Endothelial cell of umbilical vein (primary cell): ENCODE measurements around the gene ZNHIT2. TPM values are rescaled to one million over a fixed set of nuclear protein-coding genes. Genes with fewer than 3 reads are reported as not detected.

Experiments used
- BruUV-seq: library from RNA; stranded (reverse); fragments of 400-500 nt; replicated peaks from 2 replicates; lab custom pipeline; 2021; lab: Mats Ljungman, UMichigan
- CTCF ChIA-PET: fragments of 300-600, 350-600 bp; sonication (Branson Sonifier 250); formaldehyde crosslinking; loops from one replicate; lab custom pipeline; 2021; ENCODE audit warnings: antibody characterized with exemption, inconsistent platforms; lab: Charles Lee
- POLR2A ChIA-PET: fragments of 300-600, 350-600 bp; sonication (Branson Sonifier 250); formaldehyde crosslinking; loops from one replicate; lab custom pipeline; 2021; ENCODE audit warnings: antibody characterized with exemption, inconsistent platforms; lab: Charles Lee
- DNase-seq: peaks from one replicate; pipeline ENCODE4 v3.0.0-alpha.2; 2011; ENCODE audit warnings: low read depth, low spot score
- FAIRE-seq: peaks from 2 replicates; lab custom pipeline; 2011; peaks lifted over from hg19 to GRCh38; lab: Jason Lieb, UNC
- H2AFZ ChIP-seq: 2 replicates; pipeline ENCODE4 v1.6.0; 2012; ENCODE audit warnings: low read depth, low read length, control low read depth, inconsistent platforms
- H3K27ac ChIP-seq: 2 replicates; pipeline ENCODE4 v1.5.1; 2011; ENCODE audit warnings: low read depth, mild to moderate bottlenecking, control low read depth, low read length, moderate library complexity; ENCODE audit not compliant: insufficient read depth
- H3K27me3 ChIP-seq, 2 experiments: 2 replicates each; pipeline versions ENCODE4 v1.6.0 to v1.6.1; 2011; ENCODE audit warnings: low read length in 2 of 2, mixed read lengths in 1 of 2; ENCODE audit not compliant: control insufficient read depth in 2 of 2, insufficient read depth in 2 of 2
- H3K36me3 ChIP-seq, 2 experiments: 2 replicates in 1 of 2; 3 replicates in 1 of 2; pipeline ENCODE4 v1.5.1; 2011; ENCODE audit warnings: low read length in 2 of 2, mild to moderate bottlenecking in 1 of 2, moderate library complexity in 1 of 2; ENCODE audit not compliant: control insufficient read depth in 2 of 2, insufficient read depth in 2 of 2; ENCODE audit errors: extremely low read depth in 1 of 2
- H3K4me1 ChIP-seq: 3 replicates; pipeline ENCODE4 v1.5.1; 2011; ENCODE audit warnings: mild to moderate bottlenecking, low read length; ENCODE audit not compliant: control insufficient read depth, insufficient read depth; ENCODE audit errors: extremely low read depth
- H3K4me2 ChIP-seq: 2 replicates; pipeline ENCODE4 v1.6.1; 2011; ENCODE audit warnings: low read length, control low read depth, mixed read lengths; ENCODE audit not compliant: insufficient read depth
- H3K4me3 ChIP-seq, 3 experiments: fragments of 200-600 bp in 1 of 3; sonication (generic), shearing (Covaris generic) in 1 of 3; replicated peaks in 1 of 3; 2 replicates each; pipeline ENCODE4 v1.5.1; 2011 to 2016; ENCODE audit warnings: control low read depth in 3 of 3, low read length in 3 of 3, mild to moderate bottlenecking in 2 of 3, inconsistent platforms in 1 of 3, low read depth in 1 of 3, moderate library complexity in 1 of 3; ENCODE audit not compliant: insufficient read depth in 1 of 3
- H3K79me2 ChIP-seq: 2 replicates; pipeline ENCODE4 v1.6.0; 2012; ENCODE audit warnings: low read length, inconsistent platforms; ENCODE audit not compliant: control insufficient read depth, insufficient read depth
- H3K9ac ChIP-seq: replicated peaks from 2 replicates; pipeline ENCODE3; 2011; ENCODE audit warnings: low read length, control low read depth; ENCODE audit not compliant: insufficient read depth; ENCODE audit errors: extremely low read depth
- H3K9me1 ChIP-seq: replicated peaks from 3 replicates; pipeline ENCODE4 v1.6.0; 2011; ENCODE audit warnings: mild to moderate bottlenecking, low read length; ENCODE audit not compliant: control insufficient read depth, insufficient read depth; ENCODE audit errors: extremely low read depth
- H3K9me3 ChIP-seq: replicated peaks from 2 replicates; pipeline ENCODE4 v1.5.1; 2012; ENCODE audit warnings: low read length, inconsistent platforms; ENCODE audit not compliant: control insufficient read depth, insufficient read depth
- H4K20me1 ChIP-seq: replicated peaks from 2 replicates; pipeline ENCODE3; 2011; ENCODE audit warnings: mild to moderate bottlenecking, low read length; ENCODE audit not compliant: control insufficient read depth, insufficient read depth; ENCODE audit errors: extremely low read depth
- EZH2 ChIP-seq: IDR thresholded peaks from 2 replicates; pipeline ENCODE4 v1.6.1; 2012; ENCODE audit warnings: borderline replicate concordance, low read depth, mild to moderate bottlenecking, moderate library complexity, low read length, inconsistent platforms; ENCODE audit not compliant: severe bottlenecking
- JUN ChIP-seq: IDR thresholded peaks from 2 replicates; pipeline ENCODE4 v1.6.1; 2011; ENCODE audit warnings: borderline replicate concordance, low read depth; ENCODE audit not compliant: insufficient read length, insufficient read depth
- MAX ChIP-seq: IDR thresholded peaks from 2 replicates; pipeline ENCODE4 v1.6.1; 2011; ENCODE audit not compliant: insufficient read depth, insufficient read length
- POLR2AphosphoS5 ChIP-seq: IDR thresholded peaks from 2 replicates; pipeline ENCODE4 v1.6.1; 2012; ENCODE audit warnings: low read depth, mild to moderate bottlenecking, control low read depth, low read length, moderate library complexity; ENCODE audit not compliant: insufficient read depth
- dilution Hi-C: fragments of 300-500 bp; cut with MboI; formaldehyde crosslinking; loops from one replicate; pipeline ENCODE4 v1.15.0; 2019; ENCODE audit warnings: low sequenced_read_pairs; ENCODE audit not compliant: extremely low pct_ligation_motif_present
- intact Hi-C: fragments of 100-400 bp; cut with micrococcal nuclease; formaldehyde crosslinking; loops from one replicate; pipeline ENCODE4 v1.10.0; 2022
- microRNA-seq: library from miRNA; unstranded; fragments of <30 nt; microRNA quantifications from one replicate; pipeline ENCODE4 v1.2.0, GENCODE V29; 2021; ENCODE audit warnings: borderline number of aligned reads, borderline replicate concordance
- polyA plus RNA-seq, 4 experiments: library from polyadenylated mRNA; depleted of rRNA in 3 of 4; stranded (reverse) in 3 of 4; unstranded in 1 of 4; fragments of >200 nt; gene quantifications; 2 replicates each; pipeline versions ENCODE4 v1.2.1 to v1.2.3, GENCODE V29; 2011 to 2012; ENCODE audit warnings: missing spikeins in 1 of 4
- small RNA-seq: library from RNA; depleted of rRNA; stranded (forward); fragments of <200 nt; gene quantifications from one replicate; pipeline ENCODE3, GENCODE V24; 2012; ENCODE audit warnings: low replicate concordance, low read depth; ENCODE audit not compliant: insufficient read depth, insufficient read length
- total RNA-seq: library from RNA; stranded (reverse); gene quantifications from 2 replicates; pipeline ENCODE4 v1.2.3, GENCODE V29; 2021
- TF ChIP-seq, protein P1 (sequence below), 2 donors: IDR thresholded peaks; 1 replicate in 1 of 2; 2 replicates in 1 of 2; pipeline ENCODE4 v1.5.1; 2011; ENCODE audit warnings: low read length in 2 of 2, mild to moderate bottlenecking in 2 of 2, moderate library complexity in 2 of 2, control low read depth in 1 of 2, inconsistent platforms in 1 of 2, low read depth in 1 of 2; ENCODE audit not compliant: insufficient read depth in 1 of 2; ENCODE audit errors: extremely low read depth in 1 of 2

Gene ZNHIT2
- total and polyA plus RNA-seq, 2 donors (not counting 3 experiments of a cell fraction or from before 2014, with no cell fraction given) = 7.1 to 9.0 TPM

DNA sequence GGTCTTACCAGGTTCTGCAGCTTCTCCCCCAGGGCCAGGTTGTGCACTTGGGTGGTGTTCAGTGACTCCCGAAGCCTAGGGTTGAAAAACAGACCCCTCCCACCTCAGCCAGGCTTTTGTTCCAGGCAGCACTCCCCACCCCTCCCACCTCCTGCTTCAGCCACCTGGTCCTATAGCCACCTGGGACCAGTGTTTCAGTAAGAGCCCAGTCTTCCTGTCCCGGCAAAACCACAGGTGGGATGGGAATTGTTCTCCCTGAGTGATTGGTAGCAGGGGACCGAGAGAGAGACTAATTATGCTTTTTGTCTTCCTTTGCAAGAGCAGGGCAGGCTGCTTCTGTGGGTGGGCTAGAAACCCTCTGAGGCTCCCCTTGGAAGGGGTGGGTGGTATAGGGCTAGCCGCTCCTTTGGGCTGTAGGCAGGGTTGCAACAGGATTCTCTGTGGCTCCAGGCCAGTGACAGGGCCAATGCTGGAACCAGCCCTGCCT lies 50.7 kb downstream of the ZNHIT2 start:
- no peak overlapping the region for H3K27ac ChIP-seq
- FAIRE-seq (no peak), DNase-seq (no peak)
- H3K27me3 ChIP-seq = no peaks in the 10 kb centered on the region
- no peak overlapping the region for H2AFZ ChIP-seq
- H3K79me2 ChIP-seq = no peaks in the 10 kb centered on the region
- no TSS peak for BruUV-seq
- dilution Hi-C loops (no loop called here), intact Hi-C loops (no loop called here)
- H3K9ac ChIP-seq = no peak overlapping the region
- ChIA-PET POLR2A (interaction anchor here (0.5 to 0.6 kb wide), 2 partner anchors 188 to 264 kb away, joined by 6 to 12 read pairs; no protein-coding TSS in a partner anchor), CTCF (interaction anchor here (1.0 kb wide), 1 partner anchor 8 kb away, joined by 3 read pairs; the partner anchor contains the start of gene NAALADL1)
- H3K36me3 ChIP-seq = no peaks in the 10 kb centered on the region
- no peak overlapping the region for H3K4me2 ChIP-seq
- no peak for TF ChIP-seq JUN
- no peak for TF ChIP-seq POLR2AphosphoS5
- TF ChIP-seq, protein P1, sequence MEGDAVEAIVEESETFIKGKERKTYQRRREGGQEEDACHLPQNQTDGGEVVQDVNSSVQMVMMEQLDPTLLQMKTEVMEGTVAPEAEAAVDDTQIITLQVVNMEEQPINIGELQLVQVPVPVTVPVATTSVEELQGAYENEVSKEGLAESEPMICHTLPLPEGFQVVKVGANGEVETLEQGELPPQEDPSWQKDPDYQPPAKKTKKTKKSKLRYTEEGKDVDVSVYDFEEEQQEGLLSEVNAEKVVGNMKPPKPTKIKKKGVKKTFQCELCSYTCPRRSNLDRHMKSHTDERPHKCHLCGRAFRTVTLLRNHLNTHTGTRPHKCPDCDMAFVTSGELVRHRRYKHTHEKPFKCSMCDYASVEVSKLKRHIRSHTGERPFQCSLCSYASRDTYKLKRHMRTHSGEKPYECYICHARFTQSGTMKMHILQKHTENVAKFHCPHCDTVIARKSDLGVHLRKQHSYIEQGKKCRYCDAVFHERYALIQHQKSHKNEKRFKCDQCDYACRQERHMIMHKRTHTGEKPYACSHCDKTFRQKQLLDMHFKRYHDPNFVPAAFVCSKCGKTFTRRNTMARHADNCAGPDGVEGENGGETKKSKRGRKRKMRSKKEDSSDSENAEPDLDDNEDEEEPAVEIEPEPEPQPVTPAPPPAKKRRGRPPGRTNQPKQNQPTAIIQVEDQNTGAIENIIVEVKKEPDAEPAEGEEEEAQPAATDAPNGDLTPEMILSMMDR (IDR thresholded peaks at IDR 0.05; ENCODE audit: extremely low read depth in 1 of 2, insufficient read depth in 1 of 2, low read depth in 1 of 2, low read length in 2 of 2) = no peak
- TF ChIP-seq EZH2 = no peak
- no peak for TF ChIP-seq MAX
- H3K4me1 ChIP-seq = no peaks in the 10 kb centered on the region
- no peaks in the 10 kb centered on the region for H3K9me1 ChIP-seq
- H3K9me3 ChIP-seq = no peaks in the 10 kb centered on the region
- H4K20me1 ChIP-seq = no peaks in the 10 kb centered on the region
- no peak overlapping the region for H3K4me3 ChIP-seq

Small RNAs within 50 kb of the gene (microRNA-seq; reads per million reads assigned to microRNA genes)
- not detected for gene MIR6751

Small RNAs within 50 kb of the gene (small RNA-seq; reads per million reads assigned to genes)
- gene HIGD1AP10 (not detected), gene PDCL2P2 (not detected), gene RNU2-23P (1.5 reads per million)

Other genes starting within 250 kb of the ZNHIT2 start
- 98.0 and 109 TPM in 2 replicates for gene EHD1, start 239.1 kb downstream of the ZNHIT2 start, total RNA-seq
- 136 and 140 TPM in 2 replicates for gene EHD1, start 239.1 kb downstream of the ZNHIT2 start, polyA plus RNA-seq
- 24.3 and 27.4 TPM in 2 replicates for gene ATG2A, start 200.5 kb downstream of the ZNHIT2 start, total RNA-seq
- gene ATG2A, start 200.5 kb downstream of the ZNHIT2 start, polyA plus RNA-seq = 13.4 and 17.6 TPM in 2 replicates
- 17.8 and 21.5 TPM in 2 replicates for gene PPP2R5B, start 193.0 kb downstream of the ZNHIT2 start, total RNA-seq
- gene PPP2R5B, start 193.0 kb downstream of the ZNHIT2 start, polyA plus RNA-seq = 17.6 and 20.9 TPM in 2 replicates
- gene GPHA2, start 181.8 kb downstream of the ZNHIT2 start, total RNA-seq = not detected in 2 replicates
- not detected in 2 replicates for gene GPHA2, start 181.8 kb downstream of the ZNHIT2 start, polyA plus RNA-seq
- gene MAJIN, start 145.6 kb downstream of the ZNHIT2 start, total RNA-seq = not detected in 2 replicates
- 0.07 TPM in 1 of 2 replicates, not detected in the other for gene MAJIN, start 145.6 kb downstream of the ZNHIT2 start, polyA plus RNA-seq
- 0.75 and 0.81 TPM in 2 replicates for gene BATF2, start 120.7 kb downstream of the ZNHIT2 start, total RNA-seq
- gene BATF2, start 120.7 kb downstream of the ZNHIT2 start, polyA plus RNA-seq = 0.75 and 1.5 TPM in 2 replicates
- gene ARL2, start 103.5 kb downstream of the ZNHIT2 start, total RNA-seq = 108 and 109 TPM in 2 replicates
- gene ARL2, start 103.5 kb downstream of the ZNHIT2 start, polyA plus RNA-seq = 259 and 312 TPM in 2 replicates
- gene SNX15, start 90.3 kb downstream of the ZNHIT2 start, total RNA-seq = 21.0 and 21.8 TPM in 2 replicates
- gene SNX15, start 90.3 kb downstream of the ZNHIT2 start, polyA plus RNA-seq = 15.2 and 15.5 TPM in 2 replicates
- gene SAC3D1, start 76.5 kb downstream of the ZNHIT2 start, total RNA-seq = 16.6 and 18.0 TPM in 2 replicates
- 17.0 and 22.2 TPM in 2 replicates for gene SAC3D1, start 76.5 kb downstream of the ZNHIT2 start, polyA plus RNA-seq
- 4.4 and 6.8 TPM in 2 replicates for gene NAALADL1, start 59.1 kb downstream of the ZNHIT2 start, total RNA-seq
- gene NAALADL1, start 59.1 kb downstream of the ZNHIT2 start, polyA plus RNA-seq = 13.9 and 16.5 TPM in 2 replicates
- 34.1 and 35.7 TPM in 2 replicates for gene CDCA5, start 33.7 kb downstream of the ZNHIT2 start, total RNA-seq
- gene CDCA5, start 33.7 kb downstream of the ZNHIT2 start, polyA plus RNA-seq = 14.0 and 16.4 TPM in 2 replicates
- gene ZFPL1, start 33.5 kb downstream of the ZNHIT2 start, total RNA-seq = 37.6 and 45.1 TPM in 2 replicates
- 139 and 186 TPM in 2 replicates for gene ZFPL1, start 33.5 kb downstream of the ZNHIT2 start, polyA plus RNA-seq
- 102 and 108 TPM in 2 replicates for gene VPS51, start 21.5 kb downstream of the ZNHIT2 start, total RNA-seq
- 146 and 196 TPM in 2 replicates for gene VPS51, start 21.5 kb downstream of the ZNHIT2 start, polyA plus RNA-seq
- 11.6 and 16.2 TPM in 2 replicates for gene TM7SF2, start 5.8 kb downstream of the ZNHIT2 start, total RNA-seq
- gene TM7SF2, start 5.8 kb downstream of the ZNHIT2 start, polyA plus RNA-seq = 39.5 and 47.1 TPM in 2 replicates
- 746 and 784 TPM in 2 replicates for gene FAU, start 4.4 kb upstream of the ZNHIT2 start, total RNA-seq
- 741 and 809 TPM in 2 replicates for gene FAU, start 4.4 kb upstream of the ZNHIT2 start, polyA plus RNA-seq
- gene MRPL49, start 4.6 kb upstream of the ZNHIT2 start, total RNA-seq = 49.7 and 51.6 TPM in 2 replicates
- gene MRPL49, start 4.6 kb upstream of the ZNHIT2 start, polyA plus RNA-seq = 76.8 and 90.4 TPM in 2 replicates
- gene SYVN1, start 16.8 kb upstream of the ZNHIT2 start, total RNA-seq = 34.5 and 36.0 TPM in 2 replicates
- gene SYVN1, start 16.8 kb upstream of the ZNHIT2 start, polyA plus RNA-seq = 39.1 and 45.1 TPM in 2 replicates
- gene SPDYC, start 52.5 kb upstream of the ZNHIT2 start, total RNA-seq = not detected in 2 replicates
- not detected in 2 replicates for gene SPDYC, start 52.5 kb upstream of the ZNHIT2 start, polyA plus RNA-seq
- gene CAPN1, start 64.2 kb upstream of the ZNHIT2 start, total RNA-seq = 201 and 217 TPM in 2 replicates
- 218 and 293 TPM in 2 replicates for gene CAPN1, start 64.2 kb upstream of the ZNHIT2 start, polyA plus RNA-seq
- 24.0 and 25.4 TPM in 2 replicates for gene POLA2, start 144.3 kb upstream of the ZNHIT2 start, total RNA-seq
- 30.0 and 36.2 TPM in 2 replicates for gene POLA2, start 144.3 kb upstream of the ZNHIT2 start, polyA plus RNA-seq
- 23.4 and 23.9 TPM in 2 replicates for gene CDC42EP2, start 197.2 kb upstream of the ZNHIT2 start, total RNA-seq
- gene CDC42EP2, start 197.2 kb upstream of the ZNHIT2 start, polyA plus RNA-seq = 26.4 and 33.3 TPM in 2 replicates
- 48.9 and 58.7 TPM in 2 replicates for gene DPF2, start 216.2 kb upstream of the ZNHIT2 start, total RNA-seq
- gene DPF2, start 216.2 kb upstream of the ZNHIT2 start, polyA plus RNA-seq = 62.2 and 73.3 TPM in 2 replicates
- 0.27 TPM in 1 of 2 replicates, not detected in the other for gene TIGD3, start 237.1 kb upstream of the ZNHIT2 start, total RNA-seq
- 0.18 TPM in 2 replicates for gene TIGD3, start 237.1 kb upstream of the ZNHIT2 start, polyA plus RNA-seq